ENCODE data around the gene NEMP2.
"Not testable (repeated sequence)": the region's sequence is repeated elsewhere in the genome, so short reads cannot be mapped to it uniquely, and the experiment has no call there.

GRCh38 chr2:190494600-190495227, 39.8 kb downstream of the NEMP2 start:
- not testable (repeated sequence) for TF ChIP-seq RAD21 (IDR thresholded peaks at IDR 0.05 in 1 of 2, conservative IDR thresholded peaks at IDR 0.05 in 1 of 2; ENCODE audit: low read depth in 2 of 2, low read length in 2 of 2); POLR2A (IDR thresholded peaks at IDR 0.05; ENCODE audit: control extremely low read depth in 1 of 2, low read depth in 2 of 2, low read length in 2 of 2); JUND (IDR thresholded peaks at IDR 0.05; ENCODE audit: low read length); CTCF (IDR thresholded peaks at IDR 0.05; ENCODE audit: control extremely low read depth in 1 of 3, insufficient read depth in 1 of 3, low read depth in 1 of 3, low read length in 3 of 3); SRF (IDR thresholded peaks at IDR 0.05; ENCODE audit: low read depth, low read length); ZNF274 (IDR thresholded peaks at IDR 0.05; ENCODE audit: borderline replicate concordance, extremely low read depth, low read length); SIN3A (conservative IDR thresholded peaks at IDR 0.05 in 1 of 2, IDR thresholded peaks at IDR 0.05 in 1 of 2; ENCODE audit: low read depth in 1 of 2, low read length in 2 of 2); CBX5 (IDR thresholded peaks at IDR 0.05; ENCODE audit: low read depth, low read length); CREB1 (IDR thresholded peaks at IDR 0.05); SP1 (IDR thresholded peaks at IDR 0.05; ENCODE audit: low read depth, low read length); ATF3 (IDR thresholded peaks at IDR 0.05; ENCODE audit: insufficient read depth, low read depth, low read length); MAX (IDR thresholded peaks at IDR 0.05)

Measured in H1 (cell line).